Immature natural killer cell (primary cell): ENCODE data around the gene DDX19B. TPM values are rescaled to one million over a fixed set of nuclear protein-coding genes. Genes with fewer than 3 reads are reported as not detected.
"Not testable (repeated sequence)": the region's sequence is repeated elsewhere in the genome, so short reads cannot be mapped to it uniquely, and the experiment has no call there.

Experiments
- DNase-seq, 3 donors: peaks; one replicate each; pipeline ENCODE4 v3.0.0; 2022; ENCODE audit warnings: mixed read lengths in 1 of 3
- H3K27ac Mint-ChIP-seq, 6 donors: one replicate each; pipeline ENCODE4 v1.8.0; 2020; ENCODE audit warnings: mixed read lengths in 6 of 6, mild to moderate bottlenecking in 5 of 6, inconsistent platforms in 4 of 6, moderate library complexity in 3 of 6
- H3K27me3 Mint-ChIP-seq, 3 donors: one replicate each; pipeline ENCODE4 v1.8.0; 2020 to 2021; ENCODE audit warnings: low read depth in 3 of 3, mild to moderate bottlenecking in 3 of 3, mixed read lengths in 3 of 3, moderate library complexity in 3 of 3, inconsistent platforms in 1 of 3
- H3K36me3 Mint-ChIP-seq, 3 donors: one replicate each; pipeline ENCODE4 v1.8.0; 2020; ENCODE audit warnings: mixed read lengths in 3 of 3, inconsistent platforms in 2 of 3, mild to moderate bottlenecking in 2 of 3
- H3K4me1 Mint-ChIP-seq, 2 donors: one replicate each; pipeline ENCODE4 v1.8.0; 2020; ENCODE audit warnings: inconsistent platforms in 2 of 2, mild to moderate bottlenecking in 2 of 2, mixed read lengths in 2 of 2, moderate library complexity in 1 of 2
- H3K4me3 Mint-ChIP-seq, 5 donors: one replicate each; pipeline ENCODE4 v1.8.0; 2020; ENCODE audit warnings: mild to moderate bottlenecking in 5 of 5, mixed read lengths in 5 of 5, inconsistent platforms in 3 of 5, moderate library complexity in 3 of 5
- H3K9me3 Mint-ChIP-seq, 6 donors: one replicate each; pipeline ENCODE4 v1.8.0; 2020; ENCODE audit warnings: mild to moderate bottlenecking in 6 of 6, mixed read lengths in 6 of 6, inconsistent platforms in 4 of 6, moderate library complexity in 3 of 6
- polyA plus RNA-seq, 3 donors: library from polyadenylated mRNA; unstranded; fragments of 300-500 nt; fragmentation: Illumina TruSeq; gene quantifications; one replicate each; pipeline ENCODE4 v1.2.3, GENCODE V29; 2021

Gene DDX19B
- polyA plus RNA-seq, 3 donors from 2014 or later: 53.1 to 85.3 (median 68.7) TPM

DNA sequence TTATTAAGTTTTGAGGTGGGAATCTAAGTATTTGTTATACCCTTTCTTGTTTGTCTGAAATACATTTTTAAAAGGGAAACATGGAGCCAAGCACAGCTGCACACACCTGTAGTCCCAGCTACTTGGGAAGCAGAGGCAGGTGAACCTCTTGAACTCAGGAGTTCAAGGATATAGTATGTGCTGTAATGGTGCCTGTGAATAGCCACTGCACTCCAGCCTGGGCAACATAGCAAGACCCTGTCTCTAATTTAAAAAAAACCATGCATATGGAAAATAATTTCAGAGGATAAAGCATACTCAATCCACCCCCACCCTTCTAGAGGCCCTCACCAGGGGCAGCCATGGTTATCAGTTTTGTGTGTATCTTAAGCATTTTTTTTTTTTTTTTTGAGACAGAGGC lies 3.4 kb upstream of the DDX19B start:
- H3K27me3 Mint-ChIP-seq: peaks cover 2 to 6% (median 6%) of the 10 kb centered on the region in 3 donors
- H3K9me3 Mint-ChIP-seq: no peaks in the 10 kb centered on the region
- DNase-seq: no peak
- no peak overlapping the region for H3K4me3 Mint-ChIP-seq
- H3K4me1 Mint-ChIP-seq: peaks cover 22 to 24% of the 10 kb centered on the region in 2 donors
- H3K36me3 Mint-ChIP-seq: peaks cover 0 to under 1% (median 0%) of the 10 kb centered on the region in 3 donors
- no peak overlapping the region for H3K27ac Mint-ChIP-seq

DNA sequence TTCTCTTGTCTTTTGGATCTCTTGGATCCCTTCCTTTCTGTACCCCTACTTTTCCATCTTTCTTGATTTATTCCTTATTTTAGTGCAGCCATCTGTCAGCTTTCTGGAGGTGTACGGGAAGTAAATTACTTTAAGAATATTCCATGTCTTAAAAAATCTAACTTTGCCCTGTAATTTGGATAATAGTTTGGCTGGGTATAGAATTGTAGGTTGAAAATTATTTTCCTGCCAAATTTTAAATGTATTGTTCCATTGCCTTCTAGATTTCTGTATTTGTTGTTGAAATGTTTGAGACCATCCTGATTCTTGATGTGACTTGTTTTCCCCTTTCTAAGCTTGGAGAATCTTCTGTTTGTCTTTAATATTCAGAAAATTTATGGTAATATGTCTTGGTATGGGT lies 2.1 kb downstream of the DDX19B start:
- H3K27ac Mint-ChIP-seq: peak overlapping the region; percentile 79 to 98 (median 95)
- DNase-seq: no peak
- H3K9me3 Mint-ChIP-seq: no peaks in the 10 kb centered on the region
- peak overlapping the region; percentile 86 to 95 (median 89) for H3K4me3 Mint-ChIP-seq
- peaks cover 2 to 6% (median 6%) of the 10 kb centered on the region in 3 donors for H3K27me3 Mint-ChIP-seq
- H3K36me3 Mint-ChIP-seq: peaks cover 9 to 11% (median 9%) of the 10 kb centered on the region in 3 donors
- H3K4me1 Mint-ChIP-seq: peaks cover 49 to 59% of the 10 kb centered on the region in 2 donors

DNA sequence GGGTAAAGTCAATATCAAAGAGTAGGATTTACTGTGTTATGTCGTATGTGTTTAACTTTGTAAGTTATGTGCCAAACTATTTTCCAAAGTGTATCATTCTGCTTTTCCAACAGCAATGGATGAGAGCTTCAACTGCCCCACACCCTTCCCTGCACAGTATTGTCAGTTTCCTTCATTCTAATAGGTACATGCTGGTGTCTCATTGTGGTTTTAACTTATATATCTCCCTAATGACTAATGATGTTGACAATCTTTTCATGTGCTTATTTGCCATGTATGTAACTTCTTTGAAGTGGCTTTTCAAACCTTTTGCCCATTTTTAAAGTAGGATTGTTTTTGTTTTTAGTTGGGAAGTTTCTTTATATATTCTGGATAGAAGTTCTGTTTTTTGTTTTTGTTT lies 3.8 kb downstream of the DDX19B start:
- H3K27ac Mint-ChIP-seq: peak overlapping the region in 2 of 6 donors; percentile 46 to 79
- peaks cover 49 to 68% of the 10 kb centered on the region in 2 donors for H3K4me1 Mint-ChIP-seq
- no peak for DNase-seq
- no peaks in the 10 kb centered on the region for H3K9me3 Mint-ChIP-seq
- H3K27me3 Mint-ChIP-seq: peaks cover 2 to 6% (median 6%) of the 10 kb centered on the region in 3 donors
- no peak overlapping the region for H3K4me3 Mint-ChIP-seq
- peaks cover 9 to 11% (median 9%) of the 10 kb centered on the region in 3 donors for H3K36me3 Mint-ChIP-seq

DNA sequence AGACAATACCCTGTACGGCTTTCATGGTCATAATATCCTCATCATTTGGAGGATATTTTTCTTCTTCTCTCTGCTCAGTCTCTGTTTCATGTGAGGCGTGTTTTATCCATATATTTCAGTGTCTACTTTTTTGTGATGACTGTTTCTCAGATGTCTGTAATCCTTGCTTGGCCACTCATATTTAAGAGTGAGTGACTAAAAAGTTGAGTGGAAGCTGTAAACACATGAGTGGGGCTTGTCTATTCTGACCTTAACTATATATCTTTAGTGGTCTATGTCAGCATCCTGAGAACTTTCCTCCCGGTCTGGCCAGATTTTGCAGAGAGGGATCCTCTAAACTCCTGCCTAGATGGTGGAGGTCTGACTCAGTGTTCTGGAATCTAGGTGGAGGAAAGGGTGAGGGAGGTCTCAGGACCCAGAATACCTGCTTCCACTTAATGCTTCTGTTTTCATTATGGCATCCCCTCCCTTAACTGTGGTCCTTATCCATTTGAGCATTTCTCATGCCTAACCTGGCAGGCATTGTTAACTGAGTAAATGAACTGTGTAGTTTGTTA lies 6.0 kb downstream of the DDX19B start:
- Mint-ChIP-seq H3K9me3 (no peaks in the 10 kb centered on the region), H3K4me3 (no peak overlapping the region), H3K4me1 (peaks cover 33 to 51% of the 10 kb centered on the region in 2 donors), H3K36me3 (peaks cover 9 to 15% (median 9%) of the 10 kb centered on the region in 3 donors), H3K27ac (peak overlapping the region in 5 of 6 donors; percentile 1 to 58 (median 40)), H3K27me3 (no peaks in the 10 kb centered on the region)
- no peak for DNase-seq

DNA sequence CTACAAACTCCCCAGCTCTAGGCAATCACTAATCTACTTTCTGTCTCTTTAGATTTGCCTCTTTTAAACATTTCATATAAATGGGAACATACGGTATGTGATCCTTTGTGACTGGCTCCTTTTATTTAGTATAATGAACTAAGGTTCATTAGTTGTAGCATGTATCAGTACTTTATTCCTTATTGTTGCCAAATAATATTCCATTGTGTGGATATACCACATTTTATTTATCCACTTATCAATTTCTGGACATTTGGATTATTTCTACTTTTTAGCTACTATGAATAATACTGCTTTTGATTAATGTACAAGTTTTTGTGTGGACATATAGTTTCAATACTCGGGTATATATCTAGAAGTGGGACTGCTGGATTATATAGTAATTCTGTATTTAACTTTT lies 7.9 kb downstream of the DDX19B start:
- no peaks in the 10 kb centered on the region for H3K9me3 Mint-ChIP-seq
- H3K4me3 Mint-ChIP-seq: no peak overlapping the region
- peaks cover 0 to 4% (median 0%) of the 10 kb centered on the region in 3 donors for H3K36me3 Mint-ChIP-seq
- peak overlapping the region in 1 of 6 donors; percentile 55 for H3K27ac Mint-ChIP-seq
- DNase-seq: no peak
- H3K4me1 Mint-ChIP-seq: peaks cover 17 to 33% of the 10 kb centered on the region in 2 donors
- H3K27me3 Mint-ChIP-seq: peaks cover 0 to under 1% (median 0%) of the 10 kb centered on the region in 3 donors

DNA sequence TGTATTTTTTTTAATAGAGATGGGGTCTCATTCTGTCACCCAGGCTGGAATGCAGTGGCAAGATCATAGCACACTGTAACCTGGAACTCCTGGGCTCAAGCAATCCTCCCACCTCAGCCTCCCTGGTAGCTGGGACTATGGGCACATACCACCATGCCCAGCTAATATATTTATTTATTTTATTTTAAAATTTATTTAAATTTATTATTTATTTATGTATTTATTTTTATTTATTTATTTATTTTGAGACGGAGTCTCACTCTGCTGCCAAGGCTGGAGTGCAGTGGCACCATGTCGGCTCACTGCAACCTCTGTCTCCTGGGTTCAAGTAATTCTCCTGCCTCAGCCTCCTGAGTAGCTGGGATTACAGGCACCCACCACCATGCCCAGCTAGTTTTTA lies 8.7 kb downstream of the DDX19B start:
- not testable (repeated sequence) for H3K36me3 Mint-ChIP-seq

DNA sequence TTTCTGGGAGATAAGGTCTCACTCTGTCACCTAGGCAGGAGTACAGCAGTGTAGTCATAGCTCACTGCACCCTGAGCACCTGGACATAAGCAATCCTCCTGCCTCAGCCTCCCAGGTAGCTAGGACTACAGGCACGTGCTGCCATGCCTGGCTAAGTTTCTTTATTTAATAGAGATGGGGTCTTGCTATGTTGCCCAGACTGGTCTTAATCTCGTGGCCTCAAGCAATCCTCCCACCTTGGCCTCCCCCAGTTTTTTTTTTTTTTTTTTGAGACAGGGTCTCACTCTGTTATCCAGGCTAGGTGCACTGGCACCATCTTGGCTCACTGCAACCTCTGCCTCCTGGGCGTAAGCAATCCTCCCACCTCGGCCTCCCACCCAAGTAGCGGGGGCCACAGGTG lies 21.1 kb downstream of the DDX19B start:
- H3K9me3 Mint-ChIP-seq: no peaks in the 10 kb centered on the region
- no peaks in the 10 kb centered on the region for H3K4me1 Mint-ChIP-seq
- no peak overlapping the region for H3K4me3 Mint-ChIP-seq
- no peak for DNase-seq
- peaks cover 4 to 21% (median 7%) of the 10 kb centered on the region in 3 donors for H3K36me3 Mint-ChIP-seq
- H3K27ac Mint-ChIP-seq: no peak overlapping the region
- no peaks in the 10 kb centered on the region for H3K27me3 Mint-ChIP-seq

More for the DNA sequence above, 8.7 kb downstream of the DDX19B start:
- H3K4me1 Mint-ChIP-seq: peaks cover 13 to 25% of the 10 kb centered on the region in 2 donors
- not testable (repeated sequence) for H3K27ac Mint-ChIP-seq, H3K4me3 Mint-ChIP-seq, DNase-seq, H3K9me3 Mint-ChIP-seq, H3K27me3 Mint-ChIP-seq

DNA sequence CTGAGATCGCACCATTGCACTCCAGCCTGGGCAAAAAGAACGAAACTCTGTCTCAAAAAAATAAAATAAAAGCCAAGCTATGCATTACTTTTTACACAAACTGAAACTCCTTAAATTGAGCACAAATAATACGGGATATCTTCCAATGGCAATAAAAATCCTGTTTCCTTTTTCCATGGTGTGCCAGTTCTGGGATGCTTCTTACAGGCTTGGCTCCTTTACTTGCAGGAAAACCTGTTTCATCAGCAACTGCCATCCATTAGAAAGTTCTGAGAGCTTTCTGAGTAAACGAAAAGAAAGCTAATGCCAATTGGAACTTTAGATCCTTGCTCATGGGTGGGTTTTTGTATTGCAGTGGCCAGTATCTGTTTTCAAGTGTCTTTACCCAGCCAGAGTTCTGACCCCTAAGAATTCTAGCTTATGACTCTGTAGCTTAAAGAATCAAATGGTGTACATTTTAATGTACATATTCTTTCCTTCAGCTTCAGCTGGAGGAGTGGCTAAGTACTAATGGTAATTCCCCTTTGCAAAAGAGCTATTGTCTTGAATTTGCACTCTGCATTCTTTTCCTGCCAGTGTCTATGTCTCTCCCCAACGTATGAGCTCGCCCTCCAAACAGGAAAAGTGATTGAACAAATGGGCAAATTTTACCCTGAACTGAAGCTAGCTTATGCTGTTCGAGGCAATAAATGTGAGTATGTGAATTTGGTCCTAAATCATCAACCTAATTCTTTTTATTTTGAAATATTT lies 26.2 kb downstream of the DDX19B start:
- DNase-seq: no peak
- no peaks in the 10 kb centered on the region for H3K4me1 Mint-ChIP-seq
- peaks cover 8 to 21% (median 17%) of the 10 kb centered on the region in 3 donors for H3K36me3 Mint-ChIP-seq
- H3K4me3 Mint-ChIP-seq: no peak overlapping the region
- H3K27ac Mint-ChIP-seq: peak overlapping the region in 1 of 6 donors; percentile 34
- no peaks in the 10 kb centered on the region for H3K9me3 Mint-ChIP-seq
- H3K27me3 Mint-ChIP-seq: peaks cover 0 to under 1% (median 0%) of the 10 kb centered on the region in 3 donors

DNA sequence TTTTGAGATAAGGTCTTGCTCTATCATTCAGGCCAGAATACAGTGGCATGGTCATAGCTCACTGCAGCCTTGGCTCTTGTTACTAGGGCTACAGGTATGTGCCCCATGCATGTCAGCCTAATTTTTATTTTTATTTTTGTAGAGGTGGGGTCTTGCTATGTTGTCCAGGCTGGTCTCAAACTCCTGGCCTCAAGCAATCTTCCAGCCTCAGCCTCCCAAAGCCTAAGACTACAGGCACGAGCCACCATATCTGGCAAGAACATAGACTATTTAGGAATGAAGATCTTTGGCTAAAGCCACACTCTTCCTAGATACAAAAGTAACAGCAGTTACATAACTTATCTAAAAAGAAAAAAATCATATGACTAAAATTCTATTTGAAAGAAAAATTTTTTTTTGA lies 32.1 kb downstream of the DDX19B start:
- Mint-ChIP-seq H3K27me3 (peaks cover 0 to 1% (median 0%) of the 10 kb centered on the region in 3 donors), H3K27ac (no peak overlapping the region), H3K36me3 (peaks cover 4 to 31% (median 13%) of the 10 kb centered on the region in 3 donors), H3K4me1 (no peaks in the 10 kb centered on the region), H3K9me3 (no peaks in the 10 kb centered on the region), H3K4me3 (no peak overlapping the region)
- no peak for DNase-seq

DNA sequence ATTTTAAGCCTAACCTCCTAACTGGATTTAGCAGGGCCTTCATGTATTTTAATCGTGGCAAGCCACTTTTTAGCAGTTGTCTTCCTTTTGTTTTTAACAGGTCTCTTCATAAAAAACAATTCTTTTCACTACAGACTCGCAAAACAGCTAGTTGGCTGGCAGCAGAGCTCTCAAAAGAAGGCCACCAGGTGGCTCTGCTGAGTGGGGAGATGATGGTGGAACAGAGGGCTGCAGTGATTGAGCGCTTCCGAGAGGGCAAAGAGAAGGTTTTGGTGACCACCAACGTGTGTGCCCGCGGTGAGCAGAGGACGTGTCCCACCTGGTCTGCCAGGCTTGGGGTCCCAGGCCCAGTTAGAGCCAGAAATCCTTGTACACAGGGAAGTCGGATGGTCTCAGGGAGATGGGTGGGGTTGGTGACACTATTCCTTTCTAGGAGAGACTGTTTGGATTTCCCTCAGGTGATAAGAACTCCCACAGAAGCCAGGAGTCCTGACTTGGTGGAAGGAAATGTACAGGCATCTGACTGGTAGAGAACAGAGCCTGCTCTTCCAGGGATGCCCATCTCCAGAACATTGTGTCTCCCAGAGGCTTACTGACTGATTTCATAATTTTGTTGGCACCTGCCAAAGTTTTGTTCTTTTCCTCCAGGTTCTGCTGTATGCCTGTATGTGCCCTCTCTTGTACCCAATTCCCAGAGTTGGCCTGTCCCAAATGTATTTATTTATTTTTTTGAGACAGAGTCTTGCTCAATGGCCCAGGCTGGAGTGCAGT lies 32.8 kb downstream of the DDX19B start:
- Mint-ChIP-seq H3K27me3 (peaks cover 0 to 1% (median 0%) of the 10 kb centered on the region in 3 donors), H3K36me3 (peaks cover 4 to 33% (median 13%) of the 10 kb centered on the region in 3 donors), H3K9me3 (no peaks in the 10 kb centered on the region), H3K27ac (peak overlapping the region in 1 of 6 donors; percentile 46), H3K4me1 (no peaks in the 10 kb centered on the region), H3K4me3 (no peak overlapping the region)
- DNase-seq: no peak

DNA sequence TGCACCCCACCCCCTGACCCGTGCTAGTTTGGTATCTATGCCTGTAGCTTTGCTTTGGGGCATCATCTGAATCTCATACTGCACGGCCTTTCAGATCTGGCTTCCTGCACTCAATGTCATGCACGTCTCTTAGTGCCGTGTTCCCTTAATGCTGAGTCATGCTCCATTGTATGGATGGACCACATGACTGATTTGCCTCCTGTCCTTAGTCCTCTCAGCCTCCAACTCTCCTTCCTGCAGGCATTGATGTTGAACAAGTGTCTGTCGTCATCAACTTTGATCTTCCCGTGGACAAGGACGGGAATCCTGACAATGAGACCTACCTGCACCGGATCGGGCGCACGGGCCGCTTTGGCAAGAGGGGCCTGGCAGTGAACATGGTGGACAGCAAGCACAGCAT lies 33.7 kb downstream of the DDX19B start:
- not testable (repeated sequence) for DNase-seq, H3K27ac Mint-ChIP-seq, H3K4me1 Mint-ChIP-seq, H3K27me3 Mint-ChIP-seq, H3K4me3 Mint-ChIP-seq, H3K9me3 Mint-ChIP-seq
- peaks cover 4 to 33% (median 13%) of the 10 kb centered on the region in 3 donors for H3K36me3 Mint-ChIP-seq

DNA sequence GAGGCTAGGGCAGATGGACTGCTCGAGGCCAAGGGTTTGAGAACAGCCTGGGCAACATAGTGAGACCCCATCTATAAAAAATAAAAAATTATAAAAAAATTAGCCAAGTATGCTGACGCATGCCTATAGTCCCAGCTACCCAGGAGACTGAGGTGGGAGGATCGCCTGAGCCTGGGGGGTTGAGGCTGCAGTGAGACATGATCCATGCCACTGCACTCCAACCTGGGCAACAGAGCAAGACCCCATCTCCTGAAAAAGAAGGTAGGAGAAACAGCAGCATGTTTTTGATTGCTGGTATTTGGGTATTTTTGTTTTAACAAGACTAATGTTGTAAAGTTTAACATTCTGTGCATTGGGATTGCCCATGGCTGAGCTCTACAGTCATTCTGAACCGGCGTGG lies 38.8 kb downstream of the DDX19B start:
- peaks cover 0 to 2% (median 2%) of the 10 kb centered on the region in 3 donors for H3K27me3 Mint-ChIP-seq
- H3K36me3 Mint-ChIP-seq: peaks cover under 1 to 24% (median 5%) of the 10 kb centered on the region in 3 donors
- H3K27ac Mint-ChIP-seq: no peak overlapping the region
- no peaks in the 10 kb centered on the region for H3K9me3 Mint-ChIP-seq
- no peak overlapping the region for H3K4me3 Mint-ChIP-seq
- DNase-seq: no peak
- H3K4me1 Mint-ChIP-seq: no peaks in the 10 kb centered on the region

DNA sequence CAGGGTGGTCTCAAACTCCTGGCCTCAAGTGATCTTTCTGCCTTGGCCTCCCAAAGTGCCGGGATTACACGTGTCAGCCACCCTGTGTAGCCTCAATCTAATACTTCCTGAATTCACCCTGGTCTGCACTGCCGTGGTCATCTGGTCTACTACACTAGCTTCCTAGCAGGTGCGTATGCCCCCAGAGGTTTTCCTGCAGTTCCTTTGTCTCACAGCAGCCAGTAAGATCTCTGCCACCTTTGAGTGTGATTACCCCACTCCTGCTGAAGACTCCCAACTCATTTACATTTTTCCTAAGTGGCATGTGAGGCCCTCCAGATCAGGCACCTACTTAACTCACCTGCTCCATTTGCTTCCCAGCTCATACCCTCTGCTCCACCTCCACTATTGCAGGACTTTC lies 42.6 kb downstream of the DDX19B start:
- Mint-ChIP-seq H3K4me3 (no peak overlapping the region), H3K9me3 (no peaks in the 10 kb centered on the region), H3K27me3 (peaks cover 3 to 5% (median 4%) of the 10 kb centered on the region in 3 donors), H3K4me1 (peaks cover 7% of the 10 kb centered on the region in 2 donors), H3K36me3 (no peaks in the 10 kb centered on the region), H3K27ac (peak overlapping the region in 1 of 6 donors; percentile 2)
- DNase-seq: no peak

DNA sequence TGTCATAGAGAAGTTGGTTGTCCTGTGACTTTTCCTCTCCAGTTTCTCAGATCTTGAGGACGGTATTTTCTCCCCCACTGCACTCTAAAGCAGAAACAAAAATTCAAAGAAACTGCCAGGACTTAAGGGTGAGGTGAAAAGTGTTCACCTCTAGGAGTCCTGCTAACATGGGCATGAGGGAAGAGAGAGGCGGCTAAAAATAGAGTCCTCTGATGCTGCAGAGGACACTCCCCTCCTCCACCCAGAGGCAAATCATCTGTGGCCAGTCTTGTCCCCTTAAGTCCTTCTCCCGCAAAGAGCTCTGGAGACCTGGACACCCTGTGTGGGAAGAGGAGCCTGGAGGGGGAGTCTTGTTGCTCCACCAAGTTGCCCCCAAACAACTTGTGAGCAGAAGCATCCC lies 43.0 kb downstream of the DDX19B start:
- Mint-ChIP-seq H3K9me3 (no peaks in the 10 kb centered on the region), H3K4me1 (peaks cover 11 to 12% of the 10 kb centered on the region in 2 donors), H3K4me3 (no peak overlapping the region), H3K27ac (peak overlapping the region in 1 of 6 donors; percentile 2), H3K36me3 (no peaks in the 10 kb centered on the region), H3K27me3 (peaks cover 7 to 9% (median 8%) of the 10 kb centered on the region in 3 donors)
- no peak for DNase-seq
